ENCODE results near the gene STAT3. TPM values are rescaled to one million over a fixed set of nuclear protein-coding genes. Genes with fewer than 3 reads are reported as not detected.

The STAT3 gene
- total RNA-seq (2022; extraction: Qiagen RNA extraction; ENCODE audit: low read depth), result 61.1 to 82.9 TPM (median 74.4 TPM) in 5 replicates

DNA sequence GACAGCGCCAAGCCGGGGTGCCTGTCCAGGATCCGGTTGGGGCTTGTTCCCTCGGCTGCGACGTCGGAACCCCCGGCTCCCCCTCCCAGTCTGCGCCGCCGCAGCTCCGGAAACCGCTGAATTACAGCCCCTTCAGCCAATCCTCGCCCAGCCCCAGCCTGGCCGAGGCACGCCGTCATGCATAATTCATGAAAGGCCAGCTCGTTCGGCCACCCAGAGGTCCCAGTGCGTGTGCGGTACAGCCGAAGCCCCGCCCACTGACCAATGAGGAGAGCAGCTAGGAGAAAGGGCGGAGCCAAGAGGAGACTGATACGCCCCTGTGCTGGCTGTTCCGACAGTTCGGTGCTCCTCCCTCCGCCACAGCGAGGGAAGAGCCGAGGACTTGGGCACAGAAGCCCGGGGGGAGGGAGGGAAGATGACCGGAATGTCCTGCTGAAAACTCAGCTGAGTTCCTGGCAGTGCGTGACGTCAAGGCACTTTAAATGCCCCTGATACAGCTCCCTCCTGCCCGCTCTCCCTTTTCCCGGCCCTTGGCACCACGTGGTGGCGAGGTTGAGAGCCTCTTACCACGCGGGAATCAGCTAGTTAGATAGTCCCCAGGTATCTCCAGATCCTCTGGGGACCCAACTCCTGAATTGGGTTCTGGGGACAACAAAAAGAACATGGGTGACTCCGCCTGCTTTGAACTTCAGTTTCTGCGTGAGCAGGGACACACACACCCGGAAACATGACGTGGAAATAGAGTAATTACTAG, at the start of gene STAT3:
Gene STAT3 (minus strand): TSS at position 62 of the 754 bp plus-strand sequence. CDS start 39,926 bp downstream, outside the sequence.

DNA sequence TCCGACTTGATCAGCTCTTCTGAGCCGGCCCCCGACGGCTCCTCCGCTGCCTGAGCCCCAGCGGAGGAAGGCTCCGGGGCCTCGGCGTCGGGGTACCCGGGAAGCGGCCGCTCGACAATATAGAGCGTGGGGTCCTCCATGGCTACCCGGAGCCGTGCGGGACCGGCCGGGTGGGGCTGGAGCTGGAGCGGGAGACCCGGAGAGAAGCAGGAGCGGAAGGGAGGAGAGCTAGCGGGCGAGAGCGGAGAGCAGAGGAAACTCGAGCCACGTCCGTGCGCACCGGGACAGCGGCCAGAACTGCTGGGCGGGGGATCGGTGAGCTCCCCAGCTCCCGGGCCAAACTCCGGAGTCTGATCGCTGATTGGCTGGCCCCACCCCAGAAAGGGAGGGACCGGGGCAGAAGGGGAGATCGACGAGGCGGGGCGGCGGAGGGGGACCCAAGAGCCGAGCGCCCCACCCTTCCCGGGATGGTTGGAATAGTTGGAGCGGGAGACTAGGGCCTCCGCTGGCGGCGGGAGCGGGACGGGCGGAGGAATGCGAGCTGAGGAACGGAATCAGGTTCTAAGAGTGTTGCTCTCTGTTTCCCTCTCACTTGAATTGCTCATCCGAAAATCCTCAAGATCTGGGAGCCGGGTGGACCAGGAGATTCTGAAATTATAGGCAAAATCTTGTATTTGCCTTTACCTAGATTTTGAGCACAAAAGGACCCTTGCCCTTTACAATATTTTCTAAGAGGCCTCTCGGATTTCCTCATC, 34.9 kb upstream of the STAT3 start, which contains the start of gene CAVIN1:
Gene CAVIN1 (minus strand): TSS at position 299 of the 755 bp plus-strand sequence. CDS start 159 bp downstream, at position 140.

DNA sequence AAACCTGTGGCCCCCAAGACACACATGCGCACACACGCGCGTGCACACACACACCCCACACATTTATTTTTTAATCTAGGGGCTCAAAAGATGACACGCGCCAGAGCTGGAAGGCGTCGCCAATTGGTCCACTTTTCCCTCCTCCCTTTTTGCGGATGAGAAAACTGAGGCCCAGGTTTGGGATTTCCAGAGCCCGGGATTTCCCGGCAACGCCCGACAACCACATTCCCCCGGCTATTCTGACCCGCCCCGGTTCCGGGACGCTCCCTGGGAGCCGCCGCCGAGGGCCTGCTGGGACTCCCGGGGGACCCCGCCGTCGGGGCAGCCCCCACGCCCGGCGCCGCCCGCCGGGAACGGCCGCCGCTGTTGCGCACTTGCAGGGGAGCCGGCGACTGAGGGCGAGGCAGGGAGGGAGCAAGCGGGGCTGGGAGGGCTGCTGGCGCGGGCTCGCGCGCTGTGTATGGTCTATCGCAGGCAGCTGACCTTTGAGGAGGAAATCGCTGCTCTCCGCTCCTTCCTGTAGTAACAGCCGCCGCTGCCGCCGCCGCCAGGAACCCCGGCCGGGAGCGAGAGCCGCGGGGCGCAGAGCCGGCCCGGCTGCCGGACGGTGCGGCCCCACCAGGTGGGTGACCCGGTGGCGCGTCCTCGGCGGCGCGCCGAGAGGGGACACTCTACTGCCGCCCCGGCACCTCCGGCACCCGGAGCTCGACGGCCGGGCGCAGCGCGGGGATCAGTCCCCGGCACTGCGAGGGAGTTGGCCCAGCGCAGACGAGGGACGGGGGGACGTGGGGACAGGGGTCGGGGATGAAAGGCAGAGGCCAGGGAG, 100.1 kb downstream of the STAT3 start, which contains the start of gene STAT5A:
Gene STAT5A (plus strand): TSS at position 522 of the 826 bp plus-strand sequence. CDS start 914 bp downstream, outside the sequence.

GRCh38 chr17:42276359-42276608, 112.0 kb downstream of the STAT3 start, which contains the start of gene STAT5B:
STAT5B (minus strand) TSS chr17:42276391; CDS start chr17:42232127, 44,264 bp downstream.

Other genes with a start within 250 kb of the STAT3 start
- 198 to 273 TPM (median 264 TPM) in 5 replicates for gene RAB5C, start 233.5 kb downstream of the STAT3 start, total RNA-seq (2022; extraction: Qiagen RNA extraction; ENCODE audit: low read depth)
- gene KCNH4, start 207.3 kb downstream of the STAT3 start, total RNA-seq (2022; extraction: Qiagen RNA extraction; ENCODE audit: low read depth), result 0.18 to 0.48 TPM (median 0.33 TPM) in 5 replicates
- 0.55 TPM in 1 of 5 replicates, not detected in the others for gene HCRT, start 203.0 kb downstream of the STAT3 start, total RNA-seq (2022; extraction: Qiagen RNA extraction; ENCODE audit: low read depth)
- gene GHDC, start 193.9 kb downstream of the STAT3 start, total RNA-seq (2022; extraction: Qiagen RNA extraction; ENCODE audit: low read depth), result 11.9 to 22.4 TPM (median 20.1 TPM) in 5 replicates
- gene STAT5B, start 112.1 kb downstream of the STAT3 start, total RNA-seq (2022; extraction: Qiagen RNA extraction; ENCODE audit: low read depth), result 22.4 to 32.5 TPM (median 29.7 TPM) in 5 replicates
- 4.4 to 7.2 TPM (median 5.7 TPM) in 5 replicates for gene STAT5A, start 99.9 kb downstream of the STAT3 start, total RNA-seq (2022; extraction: Qiagen RNA extraction; ENCODE audit: low read depth)
- 367 to 513 TPM (median 475 TPM) in 5 replicates for gene CAVIN1, start 34.8 kb upstream of the STAT3 start, total RNA-seq (2022; extraction: Qiagen RNA extraction; ENCODE audit: low read depth)
- 23.9 to 47.5 TPM (median 44.9 TPM) in 5 replicates for gene ATP6V0A1, start 70.4 kb upstream of the STAT3 start, total RNA-seq (2022; extraction: Qiagen RNA extraction; ENCODE audit: low read depth)
- 24.4 to 48.2 TPM (median 44.7 TPM) in 5 replicates for gene NAGLU, start 147.8 kb upstream of the STAT3 start, total RNA-seq (2022; extraction: Qiagen RNA extraction; ENCODE audit: low read depth)
- gene HSD17B1, start 164.5 kb upstream of the STAT3 start, total RNA-seq (2022; extraction: Qiagen RNA extraction; ENCODE audit: low read depth), result 1.1 to 1.8 TPM (median 1.7 TPM) in 5 replicates
- gene COASY, start 173.7 kb upstream of the STAT3 start, total RNA-seq (2022; extraction: Qiagen RNA extraction; ENCODE audit: low read depth), result 86.3 to 131 TPM (median 126 TPM) in 5 replicates
- 54.7 to 66.6 TPM (median 63.8 TPM) in 5 replicates for gene MLX, start 178.7 kb upstream of the STAT3 start, total RNA-seq (2022; extraction: Qiagen RNA extraction; ENCODE audit: low read depth)
- gene PSMC3IP, start 189.3 kb upstream of the STAT3 start, total RNA-seq (2022; extraction: Qiagen RNA extraction; ENCODE audit: low read depth), result 37.8 to 39.8 TPM (median 38.5 TPM) in 5 replicates
- gene RETREG3, start 220.9 kb upstream of the STAT3 start, total RNA-seq (2022; extraction: Qiagen RNA extraction; ENCODE audit: low read depth), result 22.6 to 32.0 TPM (median 29.9 TPM) in 5 replicates
- gene TUBG1, start 221.2 kb upstream of the STAT3 start, total RNA-seq (2022; extraction: Qiagen RNA extraction; ENCODE audit: low read depth), result 126 to 157 TPM (median 153 TPM) in 5 replicates